HG02870 (cell line): ENCODE data around the gene FOSB.

Experiments used
- ATAC-seq: cut with Tn5 transposase; IDR thresholded peaks from one replicate; pipeline ENCODE4 v1.9.1; 2021; ENCODE audit warnings: mild to moderate bottlenecking, moderate library complexity; ENCODE audit not compliant: unreplicated experiment

Gene FOSB

GRCh38 chr19:45467115-45467455, 711 bp upstream of the FOSB start:
- ATAC-seq = no peak

DNA sequence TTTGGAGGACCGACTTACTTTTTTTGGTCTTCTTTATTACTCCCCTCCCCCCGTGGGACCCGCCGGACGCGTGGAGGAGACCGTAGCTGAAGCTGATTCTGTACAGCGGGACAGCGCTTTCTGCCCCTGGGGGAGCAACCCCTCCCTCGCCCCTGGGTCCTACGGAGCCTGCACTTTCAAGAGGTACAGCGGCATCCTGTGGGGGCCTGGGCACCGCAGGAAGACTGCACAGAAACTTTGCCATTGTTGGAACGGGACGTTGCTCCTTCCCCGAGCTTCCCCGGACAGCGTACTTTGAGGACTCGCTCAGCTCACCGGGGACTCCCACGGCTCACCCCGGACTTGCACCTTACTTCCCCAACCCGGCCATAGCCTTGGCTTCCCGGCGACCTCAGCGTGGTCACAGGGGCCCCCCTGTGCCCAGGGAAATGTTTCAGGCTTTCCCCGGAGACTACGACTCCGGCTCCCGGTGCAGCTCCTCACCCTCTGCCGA, 409 bp downstream of the FOSB start:
- ATAC-seq = no peak

- peak; percentile 24 for ATAC-seq
Measured at GRCh38 chr19:45468803-45469131, 971 bp downstream of the FOSB start.

- peak; percentile 51 for ATAC-seq
Measured at GRCh38 chr19:45469132-45469944, 1.5 kb downstream of the FOSB start.

GRCh38 chr19:45469945-45470761, 2.4 kb downstream of the FOSB start:
- ATAC-seq = no peak

- ATAC-seq = no peak
Measured at GRCh38 chr19:45470762-45471081, 2.9 kb downstream of the FOSB start.

GRCh38 chr19:45471111-45471930, 3.5 kb downstream of the FOSB start:
- ATAC-seq = no peak

DNA sequence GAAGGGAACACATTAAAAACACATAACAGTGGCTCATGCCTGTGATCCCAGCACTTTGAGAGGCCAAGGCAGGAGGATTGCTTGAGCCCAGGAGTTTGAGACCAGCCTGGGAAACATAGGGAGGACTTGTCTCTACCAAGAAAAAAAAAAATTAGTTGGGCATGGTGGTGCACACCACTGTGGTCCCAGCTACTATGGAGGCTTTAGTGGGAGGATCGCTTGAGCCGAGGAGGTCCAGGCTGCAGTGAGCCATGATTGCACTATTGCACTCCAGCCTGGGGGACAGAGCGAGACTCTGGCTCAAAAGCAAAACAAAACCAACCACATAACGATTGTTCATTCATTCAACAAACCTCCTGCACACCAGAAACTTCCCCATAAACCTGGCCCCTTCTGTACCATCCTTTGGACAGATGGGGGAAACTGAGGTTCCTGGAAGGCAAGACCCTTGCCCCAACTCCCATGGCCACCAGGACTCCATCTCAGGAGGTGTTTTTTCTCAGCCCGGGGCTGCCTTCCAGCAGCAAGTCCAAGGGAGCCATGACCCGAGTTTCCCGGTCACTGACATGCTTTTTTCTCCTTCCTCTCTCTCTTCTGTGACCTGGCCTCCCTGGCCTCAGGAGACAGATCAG, 4.3 kb downstream of the FOSB start:
- no peak for ATAC-seq

DNA sequence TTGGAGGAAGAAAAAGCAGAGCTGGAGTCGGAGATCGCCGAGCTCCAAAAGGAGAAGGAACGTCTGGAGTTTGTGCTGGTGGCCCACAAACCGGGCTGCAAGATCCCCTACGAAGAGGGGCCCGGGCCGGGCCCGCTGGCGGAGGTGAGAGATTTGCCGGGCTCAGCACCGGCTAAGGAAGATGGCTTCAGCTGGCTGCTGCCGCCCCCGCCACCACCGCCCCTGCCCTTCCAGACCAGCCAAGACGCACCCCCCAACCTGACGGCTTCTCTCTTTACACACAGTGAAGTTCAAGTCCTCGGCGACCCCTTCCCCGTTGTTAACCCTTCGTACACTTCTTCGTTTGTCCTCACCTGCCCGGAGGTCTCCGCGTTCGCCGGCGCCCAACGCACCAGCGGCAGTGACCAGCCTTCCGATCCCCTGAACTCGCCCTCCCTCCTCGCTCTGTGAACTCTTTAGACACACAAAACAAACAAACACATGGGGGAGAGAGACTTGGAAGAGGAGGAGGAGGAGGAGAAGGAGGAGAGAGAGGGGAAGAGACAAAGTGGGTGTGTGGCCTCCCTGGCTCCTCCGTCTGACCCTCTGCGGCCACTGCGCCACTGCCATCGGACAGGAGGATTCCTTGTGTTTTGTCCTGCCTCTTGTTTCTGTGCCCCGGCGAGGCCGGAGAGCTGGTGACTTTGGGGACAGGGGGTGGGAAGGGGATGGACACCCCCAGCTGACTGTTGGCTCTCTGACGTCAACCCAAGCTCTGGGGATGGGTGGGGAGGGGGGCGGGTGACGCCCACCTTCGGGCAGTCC, 5.0 kb downstream of the FOSB start:
- no peak for ATAC-seq

DNA sequence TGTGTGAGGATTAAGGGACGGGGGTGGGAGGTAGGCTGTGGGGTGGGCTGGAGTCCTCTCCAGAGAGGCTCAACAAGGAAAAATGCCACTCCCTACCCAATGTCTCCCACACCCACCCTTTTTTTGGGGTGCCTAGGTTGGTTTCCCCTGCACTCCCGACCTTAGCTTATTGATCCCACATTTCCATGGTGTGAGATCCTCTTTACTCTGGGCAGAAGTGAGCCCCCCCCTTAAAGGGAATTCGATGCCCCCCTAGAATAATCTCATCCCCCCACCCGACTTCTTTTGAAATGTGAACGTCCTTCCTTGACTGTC, 5.5 kb downstream of the FOSB start:
- no peak for ATAC-seq

GRCh38 chr19:45473682-45474605, 6.1 kb downstream of the FOSB start:
- ATAC-seq = no peak

DNA sequence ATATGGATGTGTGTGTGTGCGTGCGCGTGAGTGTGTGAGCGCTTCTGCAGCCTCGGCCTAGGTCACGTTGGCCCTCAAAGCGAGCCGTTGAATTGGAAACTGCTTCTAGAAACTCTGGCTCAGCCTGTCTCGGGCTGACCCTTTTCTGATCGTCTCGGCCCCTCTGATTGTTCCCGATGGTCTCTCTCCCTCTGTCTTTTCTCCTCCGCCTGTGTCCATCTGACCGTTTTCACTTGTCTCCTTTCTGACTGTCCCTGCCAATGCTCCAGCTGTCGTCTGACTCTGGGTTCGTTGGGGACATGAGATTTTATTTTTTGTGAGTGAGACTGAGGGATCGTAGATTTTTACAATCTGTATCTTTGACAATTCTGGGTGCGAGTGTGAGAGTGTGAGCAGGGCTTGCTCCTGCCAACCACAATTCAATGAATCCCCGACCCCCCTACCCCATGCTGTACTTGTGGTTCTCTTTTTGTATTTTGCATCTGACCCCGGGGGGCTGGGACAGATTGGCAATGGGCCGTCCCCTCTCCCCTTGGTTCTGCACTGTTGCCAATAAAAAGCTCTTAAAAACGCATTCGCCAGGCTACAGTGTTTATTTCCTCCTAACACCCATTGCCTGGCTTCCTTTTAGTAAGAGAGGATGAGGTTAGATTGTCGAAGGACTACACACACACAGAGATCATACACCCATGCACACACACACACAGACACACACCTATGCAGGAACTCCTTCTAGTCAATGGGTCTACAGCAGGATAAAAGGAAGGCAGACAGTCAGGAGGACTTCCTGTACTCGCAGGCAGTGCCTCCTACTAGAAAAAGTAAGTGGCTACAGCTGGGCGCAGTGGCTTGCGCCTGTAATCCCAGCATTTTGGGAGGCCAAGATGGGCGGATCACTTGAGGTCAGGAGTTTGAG, 7.1 kb downstream of the FOSB start:
- ATAC-seq = no peak

DNA sequence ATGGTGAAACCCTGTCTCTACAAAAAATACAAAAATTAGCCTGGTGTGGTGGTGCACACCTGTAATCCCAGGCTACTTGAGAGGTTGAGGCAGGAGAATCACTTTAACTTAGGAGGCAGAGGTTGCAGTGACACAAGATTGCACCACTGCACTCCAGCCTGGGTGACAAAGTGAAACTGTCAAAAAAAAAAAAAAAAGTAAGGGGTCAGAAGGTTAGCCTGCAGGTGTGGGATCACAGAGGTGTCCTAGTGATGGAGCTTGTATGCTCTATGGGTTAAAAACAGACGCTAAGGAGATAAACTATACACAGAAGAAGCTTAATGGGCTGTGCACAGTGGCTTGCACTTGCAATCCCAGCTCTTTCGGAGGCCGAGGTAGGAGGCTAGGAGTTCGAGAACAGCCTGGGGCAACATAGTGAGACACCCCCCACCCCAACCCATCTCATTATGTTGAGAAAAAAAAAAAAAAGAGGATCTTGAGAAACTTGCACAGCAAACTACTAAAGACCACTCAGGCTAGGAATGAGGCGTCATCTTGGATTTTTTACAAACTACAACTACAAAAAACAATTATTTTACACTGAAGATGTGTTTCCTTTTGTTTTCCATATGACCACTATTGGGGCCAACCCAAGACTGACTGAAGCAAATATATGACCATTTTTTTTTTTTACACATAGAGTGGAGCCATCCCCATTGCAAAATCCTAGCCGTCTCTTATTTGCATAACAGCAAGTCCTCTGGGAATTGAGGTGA, 7.9 kb downstream of the FOSB start:
- ATAC-seq = no peak

GRCh38 chr19:45476304-45476703, 8.5 kb downstream of the FOSB start:
- no peak for ATAC-seq

GRCh38 chr19:45477186-45477585, 9.4 kb downstream of the FOSB start:
- ATAC-seq = no peak

GRCh38 chr19:45477713-45478453, 10.1 kb downstream of the FOSB start:
- no peak for ATAC-seq
